Caco-2 (cell line): ENCODE measurements around the gene FFAR3. TPM values are rescaled to one million over a fixed set of nuclear protein-coding genes. Genes with fewer than 3 reads are reported as not detected.
"Not testable (repeated sequence)": the region's sequence is repeated elsewhere in the genome, so short reads cannot be mapped to it uniquely, and the experiment has no call there.

Experiments
- BruUV-seq: library from RNA; stranded (reverse); fragments of 400-500 nt; replicated peaks from 2 replicates; lab custom pipeline; 2021; lab: Mats Ljungman, UMichigan
- CTCF ChIA-PET: fragments of 300-600 bp; sonication (Branson Sonifier 250); formaldehyde crosslinking; loops from one replicate; lab custom pipeline; 2022; ENCODE audit warnings: antibody characterized with exemption; lab: Charles Lee
- POLR2A ChIA-PET: fragments of 300-600 bp; sonication (Branson Sonifier 250); formaldehyde crosslinking; loops from one replicate; lab custom pipeline; 2022; ENCODE audit warnings: antibody characterized with exemption; lab: Charles Lee
- DNase-seq, 2 experiments: peaks; one replicate each; pipeline versions ENCODE4 v3.0.0 to v3.0.0-alpha.2; 2020 to 2022
- H3K27me3 ChIP-seq: replicated peaks from 2 replicates; pipeline ENCODE4 v1.6.0; 2011; ENCODE audit warnings: low read length; ENCODE audit not compliant: control insufficient read depth, insufficient read depth
- H3K36me3 ChIP-seq: 2 replicates; pipeline ENCODE4 v1.5.1; 2011; ENCODE audit warnings: low read length; ENCODE audit not compliant: control insufficient read depth, insufficient read depth
- H3K4me1 ChIP-seq: fragments of 250-450 bp; sonication (Bioruptor Pico); 2 replicates; pipeline ENCODE4 v1.5.1; 2020; ENCODE audit warnings: mild to moderate bottlenecking
- H3K4me3 ChIP-seq: 2 replicates; pipeline ENCODE4 v1.5.1; 2011; ENCODE audit warnings: low read depth, mild to moderate bottlenecking, control low read depth, low read length
- H3K9me3 ChIP-seq: fragments of 250-450 bp; sonication (Bioruptor Pico); 2 replicates; pipeline ENCODE4 v1.5.1; 2020; ENCODE audit warnings: mild to moderate bottlenecking, moderate library complexity
- H3K27ac Mint-ChIP-seq: one replicate; pipeline ENCODE4 v1.8.0; 2022; ENCODE audit warnings: mixed read lengths; ENCODE audit not compliant: unreplicated experiment
- H3K27me3 Mint-ChIP-seq: one replicate; pipeline ENCODE4 v1.8.0; 2022; ENCODE audit warnings: mixed read lengths; ENCODE audit not compliant: insufficient read depth, unreplicated experiment
- H3K36me3 Mint-ChIP-seq: one replicate; pipeline ENCODE4 v1.8.0; 2022; ENCODE audit warnings: mild to moderate bottlenecking, mixed read lengths; ENCODE audit not compliant: insufficient read depth, unreplicated experiment
- H3K4me1 Mint-ChIP-seq: one replicate; pipeline ENCODE4 v1.8.0; 2022; ENCODE audit warnings: low read depth, mixed read lengths; ENCODE audit not compliant: unreplicated experiment
- H3K4me3 Mint-ChIP-seq: one replicate; pipeline ENCODE4 v1.8.0; 2022; ENCODE audit warnings: mild to moderate bottlenecking, moderate library complexity, mixed read lengths; ENCODE audit not compliant: unreplicated experiment
- H3K9me3 Mint-ChIP-seq: one replicate; pipeline ENCODE4 v1.8.0; 2022; ENCODE audit warnings: mixed read lengths; ENCODE audit not compliant: unreplicated experiment
- intact Hi-C: fragments of 100-400 bp; cut with micrococcal nuclease; formaldehyde crosslinking; loops from one replicate; pipeline ENCODE4 v1.10.0; 2022; ENCODE audit not compliant: unreplicated experiment
- total RNA-seq: library from RNA; stranded (reverse); gene quantifications from 2 replicates; pipeline ENCODE4 v1.2.3, GENCODE V29; 2022
- TF ChIP-seq, protein P1 (sequence below), 2 experiments: fragments of 200-600 bp in 1 of 2; IDR thresholded peaks; 1 replicate in 1 of 2; 2 replicates in 1 of 2; pipeline versions ENCODE4 v1.5.1 to v1.8.0; 2011 to 2022; ENCODE audit warnings: antibody characterized with exemption in 1 of 2, control low read depth in 1 of 2, inconsistent platforms in 1 of 2, low read depth in 1 of 2, low read length in 1 of 2, mild to moderate bottlenecking in 1 of 2, moderate library complexity in 1 of 2; ENCODE audit not compliant: insufficient read depth in 1 of 2, severe bottlenecking in 1 of 2, unreplicated experiment in 1 of 2

Gene FFAR3
- total RNA-seq, 1 experiment from 2014 or later, result not detected

DNA sequence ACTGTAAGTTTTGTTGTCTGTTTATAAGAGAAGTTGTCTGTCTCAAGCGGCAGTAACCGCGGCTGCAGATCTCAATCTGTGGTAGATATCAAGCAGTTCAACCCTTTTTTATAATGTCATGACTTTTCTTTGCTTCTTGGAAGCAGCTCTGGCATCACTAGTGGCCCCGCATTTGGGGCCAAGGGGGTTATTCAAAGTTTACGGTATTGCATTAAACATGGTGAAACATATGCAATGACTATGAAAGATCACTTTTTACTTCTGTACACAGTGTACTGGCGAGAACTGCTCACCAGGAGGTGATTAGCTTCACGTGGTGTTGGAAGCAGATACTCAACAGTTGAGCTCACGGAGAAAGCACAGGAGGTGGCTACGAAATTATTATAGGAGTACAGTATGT is 4.6 kb upstream of the FFAR3 start:
- Histone ChIP-seq H3K4me3 (no peak overlapping the region), H3K36me3 (no peaks in the 10 kb centered on the region), H3K27me3 (no peaks in the 10 kb centered on the region), H3K4me1 (no peaks in the 10 kb centered on the region), H3K9me3 (no peaks in the 10 kb centered on the region)
- H3K4me3 Mint-ChIP-seq, result no peak overlapping the region
- H3K27me3 Mint-ChIP-seq, result no peaks in the 10 kb centered on the region
- intact Hi-C loops, result loop anchor here (2.0 kb wide), 2 partner anchors 27 to 73 kb away; no protein-coding TSS in a partner anchor
- peak in 1 of 2 experiments; percentile 20 for DNase-seq
- ChIA-PET POLR2A (no interaction called here), CTCF (interaction anchor here (1.2 to 2.7 kb wide), 5 partner anchors 27 to 157 kb away, joined by 6 to 33 read pairs (median 9); no protein-coding TSS in a partner anchor)
- no peak overlapping the region for H3K27ac Mint-ChIP-seq
- TF ChIP-seq, protein P1, sequence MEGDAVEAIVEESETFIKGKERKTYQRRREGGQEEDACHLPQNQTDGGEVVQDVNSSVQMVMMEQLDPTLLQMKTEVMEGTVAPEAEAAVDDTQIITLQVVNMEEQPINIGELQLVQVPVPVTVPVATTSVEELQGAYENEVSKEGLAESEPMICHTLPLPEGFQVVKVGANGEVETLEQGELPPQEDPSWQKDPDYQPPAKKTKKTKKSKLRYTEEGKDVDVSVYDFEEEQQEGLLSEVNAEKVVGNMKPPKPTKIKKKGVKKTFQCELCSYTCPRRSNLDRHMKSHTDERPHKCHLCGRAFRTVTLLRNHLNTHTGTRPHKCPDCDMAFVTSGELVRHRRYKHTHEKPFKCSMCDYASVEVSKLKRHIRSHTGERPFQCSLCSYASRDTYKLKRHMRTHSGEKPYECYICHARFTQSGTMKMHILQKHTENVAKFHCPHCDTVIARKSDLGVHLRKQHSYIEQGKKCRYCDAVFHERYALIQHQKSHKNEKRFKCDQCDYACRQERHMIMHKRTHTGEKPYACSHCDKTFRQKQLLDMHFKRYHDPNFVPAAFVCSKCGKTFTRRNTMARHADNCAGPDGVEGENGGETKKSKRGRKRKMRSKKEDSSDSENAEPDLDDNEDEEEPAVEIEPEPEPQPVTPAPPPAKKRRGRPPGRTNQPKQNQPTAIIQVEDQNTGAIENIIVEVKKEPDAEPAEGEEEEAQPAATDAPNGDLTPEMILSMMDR (IDR thresholded peaks at IDR 0.05; ENCODE audit: insufficient read depth in 1 of 2, low read depth in 1 of 2, low read length in 1 of 2, severe bottlenecking in 1 of 2, unreplicated experiment in 1 of 2), result peak in 1 of 2 experiments; percentile 24
- H3K36me3 Mint-ChIP-seq, result no peaks in the 10 kb centered on the region
- BruUV-seq, result no TSS peak
- H3K4me1 Mint-ChIP-seq, result peaks cover 8% of the 10 kb centered on the region
- H3K9me3 Mint-ChIP-seq, result no peaks in the 10 kb centered on the region

DNA sequence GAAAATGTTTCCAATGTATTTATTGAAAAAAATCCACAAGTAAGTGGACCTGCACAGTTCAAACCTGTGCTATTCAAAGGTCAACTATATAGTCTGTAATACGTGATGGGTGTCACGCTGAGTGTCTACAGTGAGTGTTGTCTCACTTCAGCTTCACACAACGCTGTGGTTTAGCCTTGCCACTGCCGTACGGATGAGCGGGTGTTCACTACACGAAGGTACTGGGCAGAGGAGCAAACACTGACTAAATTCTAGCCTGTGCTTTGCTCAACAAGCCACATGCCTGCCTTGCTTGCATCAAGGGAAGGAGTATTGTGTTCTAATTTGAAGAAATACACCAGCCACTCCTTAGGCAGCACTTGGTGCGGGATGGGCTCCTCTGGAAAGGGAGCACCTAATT is 3.4 kb upstream of the FFAR3 start:
- ChIA-PET CTCF (no interaction called here), POLR2A (no interaction called here)
- Mint-ChIP-seq H3K9me3 (no peaks in the 10 kb centered on the region), H3K4me3 (no peak overlapping the region), H3K4me1 (peaks cover 8% of the 10 kb centered on the region), H3K27me3 (no peaks in the 10 kb centered on the region), H3K27ac (no peak overlapping the region), H3K36me3 (no peaks in the 10 kb centered on the region)
- Histone ChIP-seq H3K36me3 (no peaks in the 10 kb centered on the region), H3K4me3 (no peak overlapping the region), H3K27me3 (no peaks in the 10 kb centered on the region), H3K4me1 (no peaks in the 10 kb centered on the region), H3K9me3 (no peaks in the 10 kb centered on the region)
- TF ChIP-seq, protein P1 (IDR thresholded peaks at IDR 0.05; ENCODE audit: insufficient read depth in 1 of 2, low read depth in 1 of 2, low read length in 1 of 2, severe bottlenecking in 1 of 2, unreplicated experiment in 1 of 2), result no peak
- peak in 1 of 2 experiments; percentile 15 for DNase-seq
- intact Hi-C loops, result no loop called here
- no TSS peak for BruUV-seq

DNA sequence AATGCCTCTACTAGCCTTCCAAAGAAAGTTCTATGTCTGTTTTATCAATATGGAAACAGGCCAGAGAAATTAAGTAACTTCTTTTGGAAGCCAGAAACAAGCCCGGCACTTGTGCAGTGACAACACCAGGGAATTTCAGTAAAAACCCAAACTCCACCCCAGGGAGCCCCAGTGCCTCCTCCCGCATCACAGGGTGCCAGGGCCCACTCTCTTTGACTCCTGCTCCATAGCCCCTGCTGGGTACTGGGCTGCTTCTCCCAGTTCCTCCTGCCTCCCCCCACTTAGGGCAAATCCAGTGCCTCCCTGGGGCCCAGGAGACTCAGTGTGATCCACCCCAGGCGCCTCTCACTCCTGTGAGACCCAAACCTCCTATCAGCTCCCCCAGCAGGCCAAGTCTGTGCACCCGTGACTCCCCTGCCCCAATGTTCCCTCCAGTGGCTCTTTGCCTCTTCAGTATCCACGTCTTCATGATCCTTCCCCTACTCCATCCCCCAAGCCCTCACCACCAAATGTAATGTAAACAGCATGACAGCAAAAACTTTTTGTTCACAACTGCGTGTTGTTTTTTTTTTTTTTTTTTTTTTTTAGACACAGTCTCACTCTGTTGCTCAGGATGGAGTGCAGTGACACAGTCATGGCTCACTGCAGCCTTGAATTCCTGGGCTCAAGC is 2.3 kb upstream of the FFAR3 start:
- H3K9me3 Mint-ChIP-seq, result no peaks in the 10 kb centered on the region
- peaks cover 8% of the 10 kb centered on the region for H3K4me1 Mint-ChIP-seq
- DNase-seq, result peak in 1 of 2 experiments; percentile 8
- CTCF ChIA-PET, result interaction anchor here (0.7 kb wide), 1 partner anchor 139 kb away, joined by 5 read pairs; no protein-coding TSS in a partner anchor
- no TSS peak for BruUV-seq
- POLR2A ChIA-PET, result no interaction called here
- Histone ChIP-seq H3K4me3 (no peak overlapping the region), H3K4me1 (no peaks in the 10 kb centered on the region), H3K9me3 (no peaks in the 10 kb centered on the region), H3K27me3 (no peaks in the 10 kb centered on the region), H3K36me3 (no peaks in the 10 kb centered on the region)
- H3K27ac Mint-ChIP-seq, result peak overlapping the region; percentile 33
- H3K4me3 Mint-ChIP-seq, result no peak overlapping the region
- no peaks in the 10 kb centered on the region for H3K27me3 Mint-ChIP-seq
- intact Hi-C loops, result no loop called here
- TF ChIP-seq, protein P1 (IDR thresholded peaks at IDR 0.05; ENCODE audit: insufficient read depth in 1 of 2, low read depth in 1 of 2, low read length in 1 of 2, severe bottlenecking in 1 of 2, unreplicated experiment in 1 of 2), result no peak
- H3K36me3 Mint-ChIP-seq, result no peaks in the 10 kb centered on the region

DNA sequence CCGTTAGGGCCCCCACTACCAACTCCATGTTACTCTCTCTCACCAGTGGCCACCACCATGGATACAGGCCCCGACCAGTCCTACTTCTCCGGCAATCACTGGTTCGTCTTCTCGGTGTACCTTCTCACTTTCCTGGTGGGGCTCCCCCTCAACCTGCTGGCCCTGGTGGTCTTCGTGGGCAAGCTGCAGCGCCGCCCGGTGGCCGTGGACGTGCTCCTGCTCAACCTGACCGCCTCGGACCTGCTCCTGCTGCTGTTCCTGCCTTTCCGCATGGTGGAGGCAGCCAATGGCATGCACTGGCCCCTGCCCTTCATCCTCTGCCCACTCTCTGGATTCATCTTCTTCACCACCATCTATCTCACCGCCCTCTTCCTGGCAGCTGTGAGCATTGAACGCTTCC is 574 bp downstream of the FFAR3 start:
- DNase-seq, result peak in 1 of 2 experiments; percentile 12
- H3K4me1 Mint-ChIP-seq, H3K9me3 ChIP-seq, H3K27me3 Mint-ChIP-seq, H3K4me3 Mint-ChIP-seq, H3K27me3 ChIP-seq, BruUV-seq, CTCF ChIA-PET, H3K9me3 Mint-ChIP-seq, H3K4me3 ChIP-seq, intact Hi-C loops, H3K27ac Mint-ChIP-seq, H3K36me3 ChIP-seq, H3K4me1 ChIP-seq, H3K36me3 Mint-ChIP-seq, POLR2A ChIA-PET: not testable (repeated sequence)

DNA sequence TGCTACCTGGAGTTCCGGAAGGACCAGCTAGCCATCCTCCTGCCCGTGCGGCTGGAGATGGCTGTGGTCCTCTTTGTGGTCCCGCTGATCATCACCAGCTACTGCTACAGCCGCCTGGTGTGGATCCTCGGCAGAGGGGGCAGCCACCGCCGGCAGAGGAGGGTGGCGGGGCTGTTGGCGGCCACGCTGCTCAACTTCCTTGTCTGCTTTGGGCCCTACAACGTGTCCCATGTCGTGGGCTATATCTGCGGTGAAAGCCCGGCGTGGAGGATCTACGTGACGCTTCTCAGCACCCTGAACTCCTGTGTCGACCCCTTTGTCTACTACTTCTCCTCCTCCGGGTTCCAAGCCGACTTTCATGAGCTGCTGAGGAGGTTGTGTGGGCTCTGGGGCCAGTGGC is 1.1 kb downstream of the FFAR3 start:
- intact Hi-C loops, H3K36me3 Mint-ChIP-seq, H3K36me3 ChIP-seq, H3K27me3 Mint-ChIP-seq, DNase-seq, H3K27me3 ChIP-seq, CTCF ChIA-PET, H3K9me3 Mint-ChIP-seq, H3K9me3 ChIP-seq, H3K4me1 Mint-ChIP-seq, H3K4me1 ChIP-seq, BruUV-seq, POLR2A ChIA-PET, H3K27ac Mint-ChIP-seq, H3K4me3 ChIP-seq, H3K4me3 Mint-ChIP-seq: not testable (repeated sequence)
